HG03571 (cell line): ENCODE results near the gene CDK2AP2.
"Not testable (repeated sequence)": the region's sequence is repeated elsewhere in the genome, so short reads cannot be mapped to it uniquely, and the experiment has no call there.

ENCODE experiments used
- ATAC-seq: cut with Tn5 transposase; IDR thresholded peaks from one replicate; pipeline ENCODE4 v1.9.1; 2021; ENCODE audit not compliant: unreplicated experiment

Gene CDK2AP2

GRCh38 chr11:67507864-67508485, at the start of gene CDK2AP2:
CDK2AP2 (minus strand) TSS chr11:67508162; CDS start chr11:67508082, 80 bp downstream.
- ATAC-seq, result peak; percentile 63

DNA sequence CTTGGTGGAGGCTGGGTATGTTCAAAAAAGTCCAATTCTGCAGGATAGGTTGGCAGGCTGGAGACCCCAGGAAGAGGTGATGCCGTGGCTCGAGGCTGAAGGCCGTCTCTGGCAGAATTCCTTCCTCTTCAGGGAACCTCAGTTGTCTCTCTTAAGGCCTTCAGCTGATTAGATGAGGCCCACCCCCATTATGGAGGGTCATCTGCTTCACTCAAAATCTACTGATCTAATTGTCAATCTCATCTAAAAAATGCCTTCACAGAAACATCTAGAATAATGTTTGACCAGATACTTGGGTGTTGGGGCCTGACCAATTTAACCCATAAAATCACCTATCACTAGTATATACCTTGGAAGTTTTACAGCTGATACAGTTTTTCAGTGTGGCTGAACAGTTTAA, 48.3 kb upstream of the CDK2AP2 start:
- ATAC-seq, result no peak

- not testable (repeated sequence) for ATAC-seq
These were observed 43.7 kb upstream of the CDK2AP2 start for GRCh38 chr11:67551697-67552096.

DNA sequence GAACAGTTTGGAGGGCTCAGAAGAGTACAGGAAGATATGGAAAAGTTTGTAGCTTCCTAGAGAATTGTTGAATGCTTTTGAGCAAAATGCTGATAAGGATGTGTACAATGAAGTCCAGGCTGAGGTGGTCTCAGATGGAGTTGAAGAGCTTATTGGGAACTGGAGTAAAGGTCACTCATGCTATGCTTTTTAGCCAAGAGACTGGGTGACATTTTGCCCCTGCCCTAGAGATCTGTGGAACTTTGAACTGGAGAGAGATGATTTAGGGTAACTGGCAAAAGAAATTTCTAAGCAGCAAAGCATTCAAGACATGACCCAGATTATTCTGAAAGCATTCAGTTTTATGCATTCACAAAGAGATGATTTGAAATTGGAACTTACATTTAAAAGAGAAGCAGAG, 43.2 kb upstream of the CDK2AP2 start:
- no peak for ATAC-seq

DNA sequence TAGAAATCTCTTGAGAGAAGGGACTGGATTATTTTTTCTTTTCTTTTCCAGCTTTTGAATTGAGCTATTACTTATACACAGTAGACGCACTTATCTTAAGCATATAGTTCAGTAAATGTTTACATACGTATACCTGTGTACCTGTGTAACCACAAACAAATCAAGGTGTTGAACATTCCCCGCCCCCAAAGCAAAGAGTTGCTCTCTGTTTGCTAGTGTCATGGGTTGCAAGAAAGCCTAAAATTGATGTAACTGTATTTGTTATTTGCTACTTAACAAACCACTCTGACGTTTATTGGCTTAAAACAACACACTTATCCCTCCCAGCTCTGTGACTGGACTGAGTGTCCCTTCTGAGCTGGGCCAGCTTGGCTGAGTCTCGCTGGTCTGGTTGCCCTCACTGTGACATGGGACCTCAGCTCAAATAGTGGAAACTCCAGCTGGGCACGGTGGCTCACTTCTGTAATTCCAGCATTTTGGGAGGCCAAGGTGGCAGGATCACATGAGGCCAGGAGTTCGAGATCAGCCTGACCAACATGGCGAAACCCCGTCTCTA, 40.7 kb upstream of the CDK2AP2 start:
- no peak for ATAC-seq

GRCh38 chr11:67548112-67548511, 40.1 kb upstream of the CDK2AP2 start:
- not testable (repeated sequence) for ATAC-seq

DNA sequence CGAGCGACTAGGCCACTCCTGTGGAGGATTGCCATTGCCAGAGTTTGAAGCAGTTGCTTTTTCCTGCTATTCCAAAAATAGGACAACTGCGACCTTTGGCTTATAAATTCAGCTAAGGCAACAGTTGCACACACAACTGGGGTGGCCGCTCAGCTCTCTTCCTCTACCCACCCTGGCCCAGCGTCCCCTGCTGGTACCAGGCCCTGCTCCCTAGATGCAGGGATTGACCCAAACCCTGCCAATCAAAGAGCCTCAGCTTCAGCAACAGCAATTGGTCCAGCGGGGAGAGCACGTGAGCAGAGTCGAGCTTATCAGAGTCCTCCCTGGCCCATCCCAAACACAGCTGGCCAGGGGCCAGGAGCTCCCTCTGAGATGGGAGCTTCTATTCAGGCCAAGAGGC, 37.3 kb upstream of the CDK2AP2 start:
- no peak for ATAC-seq

- no peak for ATAC-seq
These were observed 36.8 kb upstream of the CDK2AP2 start for GRCh38 chr11:67544616-67545242.

DNA sequence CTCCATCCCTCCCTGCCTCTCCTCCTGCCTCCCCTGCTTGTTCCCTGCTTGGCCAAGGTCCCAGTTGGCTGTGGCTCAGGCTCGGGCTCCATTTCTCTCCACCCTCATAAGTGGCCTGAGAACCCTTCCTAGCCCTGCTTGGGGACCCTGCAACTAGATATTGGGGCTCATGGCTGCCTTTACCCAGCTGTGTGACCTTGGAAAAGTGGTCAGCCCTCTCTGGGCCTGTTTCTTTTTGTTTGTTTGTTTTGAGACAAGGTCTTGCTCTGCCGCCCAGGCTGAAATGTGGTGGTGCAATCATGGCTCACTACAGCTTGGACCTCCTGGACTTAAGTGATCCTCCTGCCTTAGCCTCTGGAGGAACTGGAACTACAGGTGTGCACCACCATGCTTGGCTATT, 35.6 kb upstream of the CDK2AP2 start:
- no peak for ATAC-seq

- no peak for ATAC-seq
These were observed 35.0 kb upstream of the CDK2AP2 start for GRCh38 chr11:67542971-67543370.

GRCh38 chr11:67542169-67542568, 34.2 kb upstream of the CDK2AP2 start:
- ATAC-seq, result no peak

GRCh38 chr11:67541198-67541597, 33.2 kb upstream of the CDK2AP2 start:
- ATAC-seq, result no peak

- no peak for ATAC-seq
These were observed 31.6 kb upstream of the CDK2AP2 start for GRCh38 chr11:67539550-67539949.

GRCh38 chr11:67538823-67539505, 31.0 kb upstream of the CDK2AP2 start:
- no peak for ATAC-seq

DNA sequence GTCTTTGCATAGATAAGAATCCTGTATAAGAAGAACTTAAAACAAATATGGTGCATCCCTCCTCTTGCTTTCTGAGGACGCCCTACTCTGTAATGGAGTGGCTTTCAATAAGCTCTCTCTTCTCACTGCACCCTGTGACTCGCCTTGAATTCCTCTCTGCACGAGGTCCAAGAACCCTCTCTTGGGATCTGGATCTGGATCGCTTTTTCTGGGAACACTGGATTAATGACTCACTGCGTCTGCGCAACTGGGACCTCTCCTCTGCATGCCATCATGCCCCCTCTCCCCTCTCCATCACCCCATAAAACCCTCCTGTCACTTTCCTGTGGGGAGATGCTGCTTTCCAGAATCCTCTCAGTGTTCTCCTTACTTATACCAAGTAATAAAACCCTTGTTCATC, 30.3 kb upstream of the CDK2AP2 start:
- ATAC-seq, result no peak

DNA sequence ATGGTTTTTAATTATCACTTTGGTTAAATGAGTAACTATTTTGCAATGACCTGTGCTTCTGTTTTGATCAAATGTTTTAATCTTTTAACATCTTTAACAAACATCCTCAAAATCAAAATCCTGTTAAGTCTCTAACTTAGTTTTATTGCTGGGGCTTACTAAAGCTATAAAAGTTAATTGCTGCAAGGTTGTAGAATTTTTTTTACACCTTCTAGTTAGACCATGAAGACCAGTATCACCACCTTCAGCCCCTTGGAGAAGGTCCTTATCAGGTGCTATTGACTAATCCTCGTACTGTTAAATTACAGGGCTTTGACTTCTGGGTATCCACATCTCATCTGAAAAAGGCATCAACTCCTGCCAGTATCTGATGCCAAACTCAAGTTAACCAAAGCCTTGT, 27.6 kb upstream of the CDK2AP2 start:
- no peak for ATAC-seq

DNA sequence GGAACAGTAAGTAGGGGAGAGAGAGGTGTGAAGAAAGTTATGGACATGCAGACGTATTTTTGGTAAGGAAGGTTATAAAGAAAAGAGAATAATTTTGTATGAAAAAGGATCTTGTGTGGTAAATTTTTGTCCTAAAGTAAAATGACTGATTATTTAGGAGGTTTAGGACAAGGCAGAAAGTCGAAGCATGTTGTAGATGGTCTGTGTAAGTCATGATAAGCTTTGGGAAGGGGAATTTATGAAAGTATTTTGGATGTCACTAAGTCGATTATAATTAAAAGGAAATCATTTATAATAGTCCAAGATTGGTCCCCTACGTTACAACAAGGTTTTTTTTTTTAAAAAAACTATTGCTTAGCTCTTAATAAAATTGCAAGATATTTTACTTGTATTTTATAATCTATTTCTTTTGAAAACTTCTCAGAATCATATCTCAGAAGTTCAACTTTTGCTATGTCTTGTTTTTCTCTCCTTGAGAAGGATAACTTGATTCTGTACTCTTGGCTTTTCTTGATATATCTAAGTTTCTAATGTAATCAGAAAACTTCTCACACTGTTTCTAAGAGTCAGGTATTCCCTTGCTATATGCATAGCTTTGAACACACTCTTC, 26.2 kb upstream of the CDK2AP2 start:
- no peak for ATAC-seq

GRCh38 chr11:67532889-67533288, 24.9 kb upstream of the CDK2AP2 start:
- ATAC-seq, result no peak

DNA sequence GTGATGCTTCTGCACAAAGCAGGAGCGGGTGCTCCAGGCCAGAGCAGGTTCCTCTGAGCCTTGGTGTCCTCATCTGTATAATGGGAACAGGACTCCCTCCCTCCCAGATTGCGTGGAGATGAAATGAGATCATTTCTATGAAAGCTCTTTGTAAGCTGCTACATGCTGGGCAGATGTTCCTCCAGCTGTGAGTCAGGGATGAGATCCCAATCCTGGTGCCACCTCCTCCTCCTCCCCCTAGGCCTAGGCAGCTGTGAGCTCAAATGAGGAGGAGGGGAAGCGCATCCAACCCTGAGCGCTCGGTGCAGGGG, 22.3 kb upstream of the CDK2AP2 start:
- ATAC-seq, result no peak

DNA sequence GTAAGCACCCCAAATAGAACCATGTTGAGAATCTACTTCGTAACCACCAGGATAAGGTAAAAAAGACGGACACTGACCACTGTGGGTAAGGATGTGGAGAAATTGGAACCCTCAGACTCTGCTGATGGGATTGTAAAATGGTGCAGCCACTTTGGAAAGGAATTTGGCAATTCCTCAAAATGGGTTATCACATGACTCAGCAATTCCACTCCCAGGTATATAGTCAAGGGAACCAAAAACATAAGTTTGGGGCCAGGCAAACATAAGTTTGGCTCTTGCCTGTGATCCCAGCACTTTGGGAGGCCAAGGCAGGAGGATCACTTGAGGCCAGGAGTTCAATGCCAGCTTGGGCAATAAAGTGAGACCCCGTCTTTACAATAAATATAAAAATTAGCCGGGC, 20.4 kb upstream of the CDK2AP2 start:
- ATAC-seq, result no peak

DNA sequence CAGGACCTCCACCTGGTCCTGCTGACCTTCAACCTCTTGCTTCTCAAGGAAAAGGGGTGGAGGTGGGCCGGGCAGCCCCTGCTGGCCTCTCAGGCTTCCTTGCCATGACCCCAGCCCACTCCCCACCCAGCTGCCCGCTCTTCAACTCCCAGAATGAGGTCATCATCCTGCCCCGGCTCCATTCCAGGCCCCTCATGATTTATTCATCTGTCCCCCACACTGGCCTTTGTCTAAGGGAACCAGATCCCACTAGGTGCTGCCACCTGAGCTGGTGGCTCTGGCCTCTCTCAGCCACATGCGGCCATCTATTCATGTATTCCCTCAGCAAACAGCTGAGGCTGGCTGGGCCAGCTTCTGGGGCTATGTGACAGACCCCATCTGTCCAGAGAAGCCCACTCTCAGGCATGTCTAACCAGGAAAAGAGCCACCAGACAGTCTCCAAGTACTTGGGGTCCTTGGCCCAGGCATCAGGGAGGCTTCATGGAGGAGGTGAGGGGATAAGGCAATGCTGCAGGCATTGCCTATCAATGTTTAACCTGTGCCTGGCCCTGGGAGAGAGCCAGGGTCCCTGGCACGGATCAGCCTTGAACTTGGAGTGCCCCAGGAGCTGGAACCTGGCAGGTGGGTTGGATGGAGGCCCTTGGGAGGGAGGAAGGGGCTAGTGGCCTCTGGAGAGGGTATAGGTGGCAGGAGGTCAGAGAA, 17.5 kb upstream of the CDK2AP2 start:
- ATAC-seq, result no peak
